Esophagus squamous epithelium (tissue), 4 donors: ENCODE results near the gene ACTN2.

Source experiments
- POLR2A ChIP-seq, 4 donors: fragments of 450-650 bp; IDR thresholded peaks; one replicate each; pipeline ENCODE4 v1.6.1; 2017; ENCODE audit warnings: antibody characterized with exemption in 4 of 4, mild to moderate bottlenecking in 4 of 4, moderate library complexity in 3 of 4
- TF ChIP-seq, protein P1 (sequence below), 6 experiments: fragments of 450-650 bp in 4 of 6; fragments of 200-600 bp in 2 of 6; sonication (generic) in 2 of 6; IDR thresholded peaks; one replicate each; pipeline ENCODE4 v1.5.1; 2016 to 2019; ENCODE audit warnings: antibody characterized with exemption in 6 of 6, mild to moderate bottlenecking in 4 of 6, moderate library complexity in 4 of 6

DNA sequence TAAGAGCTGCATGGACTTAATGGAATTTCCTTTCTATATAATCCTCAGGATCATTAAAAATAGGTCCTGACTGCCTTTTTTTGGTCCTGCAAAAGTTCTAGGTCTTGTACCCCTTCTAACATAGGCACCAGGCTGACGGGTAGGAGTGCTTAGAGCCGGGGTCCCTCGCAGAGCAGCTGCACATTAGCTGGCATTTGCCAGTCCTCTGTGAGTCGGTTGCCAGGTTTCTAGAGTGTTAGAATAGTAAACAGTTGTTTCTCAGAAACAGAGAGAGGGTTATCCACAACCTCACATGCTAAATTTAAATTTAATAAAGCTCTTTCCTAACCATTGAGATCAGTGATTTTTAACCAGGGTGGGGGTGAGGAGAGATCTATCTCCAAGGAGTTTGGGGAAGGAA lies 46.6 kb upstream of the ACTN2 start:
- TF ChIP-seq POLR2A (IDR thresholded peaks at IDR 0.05), result no peak
- TF ChIP-seq, protein P1, sequence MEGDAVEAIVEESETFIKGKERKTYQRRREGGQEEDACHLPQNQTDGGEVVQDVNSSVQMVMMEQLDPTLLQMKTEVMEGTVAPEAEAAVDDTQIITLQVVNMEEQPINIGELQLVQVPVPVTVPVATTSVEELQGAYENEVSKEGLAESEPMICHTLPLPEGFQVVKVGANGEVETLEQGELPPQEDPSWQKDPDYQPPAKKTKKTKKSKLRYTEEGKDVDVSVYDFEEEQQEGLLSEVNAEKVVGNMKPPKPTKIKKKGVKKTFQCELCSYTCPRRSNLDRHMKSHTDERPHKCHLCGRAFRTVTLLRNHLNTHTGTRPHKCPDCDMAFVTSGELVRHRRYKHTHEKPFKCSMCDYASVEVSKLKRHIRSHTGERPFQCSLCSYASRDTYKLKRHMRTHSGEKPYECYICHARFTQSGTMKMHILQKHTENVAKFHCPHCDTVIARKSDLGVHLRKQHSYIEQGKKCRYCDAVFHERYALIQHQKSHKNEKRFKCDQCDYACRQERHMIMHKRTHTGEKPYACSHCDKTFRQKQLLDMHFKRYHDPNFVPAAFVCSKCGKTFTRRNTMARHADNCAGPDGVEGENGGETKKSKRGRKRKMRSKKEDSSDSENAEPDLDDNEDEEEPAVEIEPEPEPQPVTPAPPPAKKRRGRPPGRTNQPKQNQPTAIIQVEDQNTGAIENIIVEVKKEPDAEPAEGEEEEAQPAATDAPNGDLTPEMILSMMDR (IDR thresholded peaks at IDR 0.05), result no peak
